ENCODE measurements around the gene TFDP2. TPM values are rescaled to one million over a fixed set of nuclear protein-coding genes. Genes with fewer than 3 reads are reported as not detected.

The TFDP2 gene
- total and polyA plus RNA-seq, 10 of the 15 experiments (the other 5 are each of a cell fraction or from before 2014, with no cell fraction given): 28.3 to 100 (median 49.7) TPM

- Histone ChIP-seq H3K79me2 (ENCODE audit: control insufficient read depth, insufficient read depth, low read length) (no peaks in the 10 kb centered on the region), H2AFZ (ENCODE audit: control insufficient read depth, low read depth, low read length) (no peak overlapping the region), H3K27me3 (replicated peaks in 1 of 2; ENCODE audit: control insufficient read depth in 2 of 2, insufficient read depth in 2 of 2, low read length in 1 of 2) (no peaks in the 10 kb centered on the region), H3K9ac (ENCODE audit: control insufficient read depth, insufficient read depth, low read length) (no peak overlapping the region), H3K4me2 (ENCODE audit: control insufficient read depth, insufficient read depth) (no peak overlapping the region), H3K9me3 (replicated peaks; ENCODE audit: control insufficient read depth, insufficient read depth, low read length) (no peaks in the 10 kb centered on the region), H3K4me3 (no peak overlapping the region), H3K36me3 (ENCODE audit: control insufficient read depth in 2 of 2, insufficient read depth in 2 of 2, low read length in 1 of 2) (peaks cover 0 to 3% of the 10 kb centered on the region in 2 experiments; a peak in 2 of 4 replicates), H3K4me1 (ENCODE audit: control insufficient read depth, insufficient read depth, low read length) (peaks cover 4% of the 10 kb centered on the region), H3K27ac (ENCODE audit: control insufficient read depth, insufficient read depth) (no peak overlapping the region), H4K20me1 (ENCODE audit: control insufficient read depth, insufficient read depth) (no peaks in the 10 kb centered on the region)
- POLR2A ChIA-PET: interaction anchor here (0.6 to 1.3 kb wide), 2 partner anchors 17 to 46 kb away, joined by 3 to 5 read pairs; no protein-coding TSS in a partner anchor
- intact Hi-C loops (cut with micrococcal nuclease; ENCODE audit: unreplicated experiment) (no loop called here), in situ Hi-C loops (cut with MboI) (no loop called here)
- FAIRE-seq (no peak), DNase-seq (ENCODE audit: low read depth, low spot score) (no peak), ATAC-seq (no peak)
- CTCF ChIA-PET: interaction anchor here (0.7 to 1.3 kb wide), 3 partner anchors 32 to 184 kb away, joined by 3 to 4 read pairs (median 3); no protein-coding TSS in a partner anchor
- SMC1A ChIA-PET (ENCODE audit: uncharacterized antibody, unreplicated experiment): interaction anchor here (1.6 kb wide), 1 partner anchor 38 kb away, joined by 3 read pairs; no protein-coding TSS in a partner anchor
- no TSS peak for BruUV-seq (replicated peaks)
- RAD21 ChIA-PET (ENCODE audit: unreplicated experiment): no interaction called here
- no peak for TF ChIP-seq ZZZ3 (IDR thresholded peaks at IDR 0.05; ENCODE audit: control insufficient read depth, insufficient read length, low read depth)
- TF ChIP-seq MLLT1 (IDR thresholded peaks at IDR 0.05): no peak
- TF ChIP-seq SPI1 (IDR thresholded peaks at IDR 0.05; ENCODE audit: borderline replicate concordance, insufficient read depth, low read depth, low read length): no peak
- no peak for TF ChIP-seq CHD2 (IDR thresholded peaks at IDR 0.05; ENCODE audit: borderline replicate concordance, low read depth, low read length)
- no peak for TF ChIP-seq RELB (IDR thresholded peaks at IDR 0.05; ENCODE audit: low read depth)
- TF ChIP-seq PKNOX1 (IDR thresholded peaks at IDR 0.05): no peak
- no peak for TF ChIP-seq EP300 (IDR thresholded peaks at IDR 0.05; ENCODE audit: borderline replicate concordance in 1 of 2, control insufficient read depth in 1 of 2, low read depth in 2 of 2, low read length in 2 of 2)
- TF ChIP-seq HDGF (IDR thresholded peaks at IDR 0.05): no peak
- TF ChIP-seq KLF5 (IDR thresholded peaks at IDR 0.05; ENCODE audit: partially characterized antibody): no peak
Measured at GRCh38 chr3:141996437-141996836, 152.9 kb downstream of the TFDP2 start.
